Measurements from ENCODE around the gene STX7.

- TF ChIP-seq POLR2A (IDR thresholded peaks at IDR 0.05) (no peak), CTCF (IDR thresholded peaks at IDR 0.05) (no peak)
These were observed 69.7 kb downstream of the STX7 start for GRCh38 chr6:132443206-132443605.

Data from esophagus squamous epithelium (tissue), 4 donors.